OCI-LY3 (cell line): ENCODE measurements around the gene FOXD4L6.
"Not testable (repeated sequence)": the region's sequence is repeated elsewhere in the genome, so short reads cannot be mapped to it uniquely, and the experiment has no call there.

Experiments used
- H2AFZ ChIP-seq: fragments of 200-600, 300-600 bp; shearing (Covaris generic); 2 replicates; pipeline ENCODE4 v1.6.0; 2014; ENCODE audit warnings: antibody characterized with exemption, low read depth, low read length
- H3K27ac ChIP-seq: fragments of 200-600, 300-600 bp; sonication (generic); 2 replicates; pipeline ENCODE4 v1.5.1; 2014; ENCODE audit warnings: mild to moderate bottlenecking, low read length, moderate library complexity, mixed read lengths
- H3K27me3 ChIP-seq: fragments of 200-600, 300-600 bp; sonication (generic); 2 replicates; pipeline ENCODE4 v1.6.1; 2014; ENCODE audit warnings: low read depth, low read length, mixed read lengths
- H3K36me3 ChIP-seq: fragments of 200-600, 300-600 bp; sonication (generic); replicated peaks from 2 replicates; pipeline ENCODE3; 2014; ENCODE audit warnings: low read depth, low read length, mixed read lengths
- H3K4me1 ChIP-seq: fragments of 300-600, 200-600 bp; sonication (generic); 2 replicates; pipeline ENCODE4 v1.6.1; 2014; ENCODE audit warnings: low read length, mixed read lengths
- H3K4me2 ChIP-seq: fragments of 200-600, 300-600 bp; sonication (generic); 2 replicates; pipeline ENCODE4 v1.6.1; 2014; ENCODE audit warnings: low read length, mixed read lengths
- H3K4me3 ChIP-seq: fragments of 300-600, 200-600 bp; sonication (generic); 2 replicates; pipeline ENCODE4 v1.5.1; 2014; ENCODE audit warnings: antibody characterized with exemption, mild to moderate bottlenecking, low read length, moderate library complexity
- H3K79me2 ChIP-seq: fragments of 300-600, 200-600 bp; shearing (Covaris generic); 2 replicates; pipeline ENCODE4 v1.6.1; 2014; ENCODE audit warnings: mild to moderate bottlenecking, low read length, mixed read lengths
- H3K9ac ChIP-seq: fragments of 300-600, 200-600 bp; shearing (Covaris generic); 2 replicates; pipeline ENCODE4 v1.6.0; 2014; ENCODE audit warnings: mild to moderate bottlenecking, low read length, moderate library complexity
- H3K9me3 ChIP-seq: fragments of 200-600, 300-600 bp; shearing (Covaris generic); 2 replicates; pipeline ENCODE4 v1.6.1; 2014; ENCODE audit warnings: low read length, mixed read lengths; ENCODE audit not compliant: insufficient read depth
- H4K20me1 ChIP-seq: fragments of 200-600, 300-600 bp; sonication (generic); 2 replicates; pipeline ENCODE4 v1.6.1; 2016; ENCODE audit warnings: low read length, mixed read lengths; ENCODE audit not compliant: insufficient read depth
- TF ChIP-seq, protein P1 (sequence below): fragments of 200-600, 300-600 bp; sonication (generic); IDR thresholded peaks from 2 replicates; pipeline ENCODE4 v1.5.1; 2014; ENCODE audit warnings: antibody characterized with exemption, low read length, low read depth

Gene FOXD4L6

DNA sequence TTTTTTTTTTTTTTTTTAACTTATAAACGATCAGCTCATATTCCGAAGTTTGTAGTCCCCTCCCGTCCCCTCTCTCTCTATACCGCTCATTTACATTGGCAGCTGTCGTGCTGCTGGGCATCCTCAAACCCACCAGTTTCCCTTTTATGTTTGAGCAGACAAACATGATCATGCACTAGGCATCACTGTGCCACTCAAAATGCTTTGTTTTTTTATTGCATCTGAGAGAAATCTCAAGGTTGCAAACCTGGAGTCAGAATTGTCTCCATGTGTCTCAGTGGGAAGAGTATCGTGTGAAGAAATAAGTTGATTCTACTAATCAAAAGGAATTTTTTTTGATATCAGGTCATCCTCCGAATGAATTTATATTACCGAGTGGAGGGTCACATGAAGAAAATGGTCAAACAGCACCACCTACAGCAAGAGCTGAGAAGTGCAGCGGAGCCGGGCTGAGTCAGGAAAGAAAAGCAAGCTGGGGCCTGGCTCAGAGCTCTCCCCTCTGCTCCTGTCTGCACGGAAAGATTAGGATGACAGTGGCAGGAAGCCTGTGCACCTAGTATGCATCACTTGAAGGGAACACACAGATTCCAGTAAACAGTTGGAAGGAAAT, 39.9 kb downstream of the FOXD4L6 start:
- H4K20me1 ChIP-seq, H3K9ac ChIP-seq, H3K36me3 ChIP-seq, H2AFZ ChIP-seq, H3K4me1 ChIP-seq, H3K9me3 ChIP-seq, H3K27me3 ChIP-seq, H3K79me2 ChIP-seq, H3K27ac ChIP-seq: not testable (repeated sequence)
- TF ChIP-seq, protein P1, sequence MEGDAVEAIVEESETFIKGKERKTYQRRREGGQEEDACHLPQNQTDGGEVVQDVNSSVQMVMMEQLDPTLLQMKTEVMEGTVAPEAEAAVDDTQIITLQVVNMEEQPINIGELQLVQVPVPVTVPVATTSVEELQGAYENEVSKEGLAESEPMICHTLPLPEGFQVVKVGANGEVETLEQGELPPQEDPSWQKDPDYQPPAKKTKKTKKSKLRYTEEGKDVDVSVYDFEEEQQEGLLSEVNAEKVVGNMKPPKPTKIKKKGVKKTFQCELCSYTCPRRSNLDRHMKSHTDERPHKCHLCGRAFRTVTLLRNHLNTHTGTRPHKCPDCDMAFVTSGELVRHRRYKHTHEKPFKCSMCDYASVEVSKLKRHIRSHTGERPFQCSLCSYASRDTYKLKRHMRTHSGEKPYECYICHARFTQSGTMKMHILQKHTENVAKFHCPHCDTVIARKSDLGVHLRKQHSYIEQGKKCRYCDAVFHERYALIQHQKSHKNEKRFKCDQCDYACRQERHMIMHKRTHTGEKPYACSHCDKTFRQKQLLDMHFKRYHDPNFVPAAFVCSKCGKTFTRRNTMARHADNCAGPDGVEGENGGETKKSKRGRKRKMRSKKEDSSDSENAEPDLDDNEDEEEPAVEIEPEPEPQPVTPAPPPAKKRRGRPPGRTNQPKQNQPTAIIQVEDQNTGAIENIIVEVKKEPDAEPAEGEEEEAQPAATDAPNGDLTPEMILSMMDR, result peak; percentile 31
- peak overlapping the region; percentile 68 for H3K4me3 ChIP-seq
- peak overlapping the region; percentile 81 for H3K4me2 ChIP-seq

DNA sequence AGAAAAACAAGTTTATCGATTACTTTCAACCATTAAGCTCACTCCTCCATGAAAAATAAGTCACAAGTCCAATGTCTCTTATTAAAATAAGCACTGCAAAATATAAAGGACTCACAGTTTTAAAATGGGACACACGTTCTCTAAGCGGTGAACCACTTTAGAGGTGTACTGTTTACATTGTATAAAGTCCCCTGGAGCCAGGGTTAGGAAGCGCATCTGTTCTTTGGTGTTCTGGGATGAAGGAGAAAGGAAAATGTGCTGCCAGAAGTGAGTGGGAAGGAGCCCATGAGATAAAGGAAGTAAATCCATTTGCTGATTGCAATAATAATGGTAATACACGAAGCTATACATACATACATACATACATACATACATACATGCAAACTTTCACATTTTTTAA, 40.6 kb downstream of the FOXD4L6 start:
- not testable (repeated sequence) for H3K27ac ChIP-seq, H3K36me3 ChIP-seq, H3K9me3 ChIP-seq, H3K4me1 ChIP-seq, H3K4me3 ChIP-seq, H3K9ac ChIP-seq, H4K20me1 ChIP-seq, H2AFZ ChIP-seq, H3K27me3 ChIP-seq, H3K79me2 ChIP-seq
- peak overlapping the region; percentile 81; the same call in 1 of the 2 replicates for H3K4me2 ChIP-seq

DNA sequence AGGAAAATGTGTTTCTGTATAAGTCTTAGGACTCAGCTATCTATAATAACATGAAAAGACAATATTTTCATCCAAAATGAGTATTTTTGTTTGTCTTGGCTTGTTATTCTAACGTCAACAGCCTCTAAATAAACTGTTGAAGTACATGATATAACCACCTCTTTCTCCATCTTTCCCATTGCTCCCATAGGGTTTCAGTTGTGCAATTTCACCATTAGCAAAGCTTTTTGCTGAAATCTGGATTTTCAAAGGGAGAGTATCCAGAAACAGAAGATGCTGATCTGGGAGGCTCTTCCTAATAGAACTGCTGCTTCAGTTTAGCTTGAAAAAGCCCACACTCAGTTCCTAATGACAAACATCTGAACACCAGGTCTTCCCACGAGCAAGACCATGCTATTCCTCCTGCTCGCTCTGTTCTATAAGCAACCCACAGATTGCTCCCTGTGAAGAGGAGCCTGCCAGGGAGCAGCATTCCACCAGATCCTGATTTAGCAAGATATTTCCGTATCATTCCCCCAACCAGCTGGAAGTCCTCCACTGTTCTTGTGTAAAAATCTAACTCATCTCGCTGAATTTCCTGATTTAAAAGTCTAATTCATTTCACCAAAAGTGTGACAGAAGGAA, 41.2 kb downstream of the FOXD4L6 start:
- H3K4me2 ChIP-seq, H3K27me3 ChIP-seq, H3K9me3 ChIP-seq, H4K20me1 ChIP-seq, H3K9ac ChIP-seq, H2AFZ ChIP-seq, H3K36me3 ChIP-seq, H3K79me2 ChIP-seq, H3K4me1 ChIP-seq, H3K4me3 ChIP-seq, H3K27ac ChIP-seq: not testable (repeated sequence)

DNA sequence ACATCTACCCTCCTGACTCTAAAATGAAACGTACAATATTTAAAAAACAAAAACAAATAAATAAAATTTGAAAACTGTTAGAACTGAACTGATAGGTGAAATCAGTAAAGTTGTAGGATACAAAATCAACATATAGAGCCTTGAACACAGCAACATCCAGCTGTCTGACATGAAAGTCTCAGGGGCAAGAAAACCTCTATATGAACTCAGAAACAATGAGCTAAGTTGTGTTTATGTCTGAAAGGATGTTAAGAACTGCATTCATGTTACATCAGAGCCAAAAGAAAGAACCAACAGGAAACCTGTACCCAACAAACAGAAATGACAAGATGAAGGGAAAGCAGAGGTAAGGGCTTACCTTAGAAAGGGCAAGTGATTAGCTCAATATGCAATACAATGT, 41.8 kb downstream of the FOXD4L6 start:
- not testable (repeated sequence) for H3K27ac ChIP-seq, H3K4me1 ChIP-seq, H3K9me3 ChIP-seq, H3K4me2 ChIP-seq, H2AFZ ChIP-seq, H3K9ac ChIP-seq, H3K4me3 ChIP-seq, H4K20me1 ChIP-seq, H3K79me2 ChIP-seq, H3K36me3 ChIP-seq, H3K27me3 ChIP-seq

DNA sequence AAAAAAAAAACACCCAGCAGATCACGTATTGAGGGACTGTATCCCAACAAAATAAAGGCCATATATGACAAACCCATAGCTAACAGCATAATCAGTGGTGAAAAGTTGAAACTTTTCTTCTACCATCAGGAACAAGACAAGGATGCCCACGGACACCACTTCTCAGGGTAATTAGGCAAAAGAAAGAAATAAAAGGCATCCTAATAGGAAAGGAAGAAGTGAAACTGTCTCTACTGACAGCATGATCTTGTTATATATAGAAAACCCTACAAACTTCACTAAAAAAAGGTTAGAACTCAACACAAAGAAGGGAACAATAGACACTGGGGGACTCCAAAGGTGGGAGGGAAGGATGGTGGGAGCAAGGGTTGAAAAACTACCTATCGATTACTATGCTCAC, 42.3 kb downstream of the FOXD4L6 start:
- not testable (repeated sequence) for H4K20me1 ChIP-seq, H3K79me2 ChIP-seq, H3K4me3 ChIP-seq, H3K4me1 ChIP-seq, H2AFZ ChIP-seq, H3K9ac ChIP-seq, H3K36me3 ChIP-seq, H3K27ac ChIP-seq, H3K27me3 ChIP-seq, H3K9me3 ChIP-seq
- H3K4me2 ChIP-seq, result peak overlapping the region; percentile 7; the same call in 1 of the 2 replicates

DNA sequence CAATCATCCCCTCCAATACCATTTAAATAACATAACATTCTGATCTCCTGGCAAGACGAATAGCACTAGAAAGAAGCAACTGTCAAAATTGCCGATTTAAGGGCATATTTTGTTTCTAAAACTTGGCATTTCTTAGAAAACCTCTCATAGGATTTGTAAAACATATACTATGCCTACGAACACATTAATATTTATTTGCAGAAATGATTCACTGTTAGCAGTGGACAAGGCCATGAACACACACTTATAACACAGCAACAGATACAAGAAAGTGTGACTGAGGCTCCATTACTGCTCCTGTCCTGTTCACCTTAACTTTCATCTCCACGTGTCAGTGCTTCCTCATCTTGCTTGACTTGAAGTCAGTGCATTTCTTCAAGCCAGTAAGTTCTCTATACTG, 46.1 kb downstream of the FOXD4L6 start:
- H3K4me2 ChIP-seq, H3K27me3 ChIP-seq: not testable (repeated sequence)

DNA sequence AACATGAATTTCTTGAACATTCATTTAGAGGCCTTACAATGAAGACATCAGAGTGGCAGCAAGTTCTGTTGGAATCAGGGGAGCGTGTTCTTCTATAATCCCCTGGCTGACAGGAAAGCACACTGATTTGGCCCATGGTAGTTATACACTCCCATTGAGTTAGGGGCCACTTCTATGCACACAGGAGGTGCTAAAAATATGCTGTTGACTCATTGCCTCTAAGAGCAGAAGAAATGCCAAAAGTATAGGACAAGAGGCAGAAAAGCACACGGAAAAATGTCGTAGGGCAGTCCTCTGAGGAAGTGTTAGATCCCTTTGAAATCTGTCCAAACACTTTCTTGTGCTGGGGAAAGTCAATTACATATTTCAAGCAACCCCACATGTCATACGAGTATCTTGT, 49.0 kb downstream of the FOXD4L6 start:
- not testable (repeated sequence) for H3K4me3 ChIP-seq, H3K36me3 ChIP-seq, H3K4me1 ChIP-seq, H3K27ac ChIP-seq, H3K79me2 ChIP-seq, H3K9ac ChIP-seq, H3K9me3 ChIP-seq, H3K27me3 ChIP-seq, H3K4me2 ChIP-seq, H2AFZ ChIP-seq, H4K20me1 ChIP-seq

More for the DNA sequence above, 46.1 kb downstream of the FOXD4L6 start:
- H3K4me3 ChIP-seq, H3K36me3 ChIP-seq, H3K79me2 ChIP-seq, H4K20me1 ChIP-seq, H3K27ac ChIP-seq, H3K9me3 ChIP-seq, H2AFZ ChIP-seq, H3K9ac ChIP-seq, H3K4me1 ChIP-seq: not testable (repeated sequence)

DNA sequence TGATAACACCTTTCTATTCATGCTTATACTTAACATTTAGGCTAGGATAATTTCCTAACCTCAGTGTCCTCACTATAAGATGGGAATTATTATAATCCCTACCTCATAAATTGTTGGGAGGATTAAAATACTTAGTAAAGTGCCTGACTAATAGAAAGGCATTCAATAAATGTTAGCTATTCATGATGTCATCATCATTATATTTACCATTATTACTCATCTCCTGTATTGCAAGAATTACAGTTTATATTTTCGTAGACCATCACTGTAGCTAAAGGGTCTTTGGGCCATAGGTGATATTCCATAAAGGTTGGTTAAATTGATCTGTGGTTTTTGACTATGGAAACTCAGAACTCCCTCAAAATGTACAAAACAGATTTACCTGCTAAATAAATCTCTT, 50.9 kb downstream of the FOXD4L6 start:
- not testable (repeated sequence) for H3K79me2 ChIP-seq, H3K9ac ChIP-seq, H3K4me2 ChIP-seq

More for the DNA sequence above, 50.9 kb downstream of the FOXD4L6 start:
- H3K27ac ChIP-seq, H2AFZ ChIP-seq, H3K36me3 ChIP-seq, H3K27me3 ChIP-seq, H4K20me1 ChIP-seq, H3K9me3 ChIP-seq, H3K4me3 ChIP-seq, H3K4me1 ChIP-seq: not testable (repeated sequence)
